ENCODE results near the gene C9orf50.

C9orf50 gene

GRCh38 chr9:129583308-129584038, 37.4 kb downstream of the C9orf50 start:
- Mint-ChIP-seq H3K27me3 (ENCODE audit: low read depth) (no peaks in the 10 kb centered on the region), H3K27ac (peak overlapping the region in 2 of 3 experiments; percentile 55 to 92), H3K4me1 (peaks cover 40% of the 10 kb centered on the region), H3K4me3 (no peak overlapping the region), H3K9me3 (no peaks in the 10 kb centered on the region), H3K36me3 (ENCODE audit: low read depth) (no peaks in the 10 kb centered on the region)
- TF ChIP-seq, protein P1, sequence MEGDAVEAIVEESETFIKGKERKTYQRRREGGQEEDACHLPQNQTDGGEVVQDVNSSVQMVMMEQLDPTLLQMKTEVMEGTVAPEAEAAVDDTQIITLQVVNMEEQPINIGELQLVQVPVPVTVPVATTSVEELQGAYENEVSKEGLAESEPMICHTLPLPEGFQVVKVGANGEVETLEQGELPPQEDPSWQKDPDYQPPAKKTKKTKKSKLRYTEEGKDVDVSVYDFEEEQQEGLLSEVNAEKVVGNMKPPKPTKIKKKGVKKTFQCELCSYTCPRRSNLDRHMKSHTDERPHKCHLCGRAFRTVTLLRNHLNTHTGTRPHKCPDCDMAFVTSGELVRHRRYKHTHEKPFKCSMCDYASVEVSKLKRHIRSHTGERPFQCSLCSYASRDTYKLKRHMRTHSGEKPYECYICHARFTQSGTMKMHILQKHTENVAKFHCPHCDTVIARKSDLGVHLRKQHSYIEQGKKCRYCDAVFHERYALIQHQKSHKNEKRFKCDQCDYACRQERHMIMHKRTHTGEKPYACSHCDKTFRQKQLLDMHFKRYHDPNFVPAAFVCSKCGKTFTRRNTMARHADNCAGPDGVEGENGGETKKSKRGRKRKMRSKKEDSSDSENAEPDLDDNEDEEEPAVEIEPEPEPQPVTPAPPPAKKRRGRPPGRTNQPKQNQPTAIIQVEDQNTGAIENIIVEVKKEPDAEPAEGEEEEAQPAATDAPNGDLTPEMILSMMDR (IDR thresholded peaks at IDR 0.05; ENCODE audit: unreplicated experiment in 3 of 3) = no peak

DNA sequence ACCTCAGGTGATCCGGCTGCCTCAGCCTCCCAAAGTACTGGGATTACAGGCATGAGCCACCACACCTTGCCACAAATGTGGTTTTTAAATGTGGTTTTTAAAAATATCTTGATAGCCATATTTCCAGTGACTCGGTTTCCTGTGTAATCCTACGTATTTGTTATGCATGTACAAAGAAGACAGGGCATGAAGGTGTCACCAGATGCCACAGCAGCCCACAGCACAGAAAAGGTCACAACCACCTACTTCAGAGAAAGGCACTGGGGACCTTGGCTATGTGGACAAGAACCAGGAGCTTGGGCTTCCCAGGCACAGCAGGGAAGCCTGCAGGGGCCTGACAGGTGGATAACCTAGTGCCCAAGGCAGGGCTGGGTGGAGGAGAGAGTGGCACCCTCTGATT, 38.0 kb downstream of the C9orf50 start:
- Mint-ChIP-seq H3K9me3 (no peaks in the 10 kb centered on the region), H3K36me3 (ENCODE audit: low read depth) (no peaks in the 10 kb centered on the region), H3K27ac (no peak overlapping the region), H3K27me3 (ENCODE audit: low read depth) (no peaks in the 10 kb centered on the region), H3K4me1 (peaks cover 40% of the 10 kb centered on the region), H3K4me3 (no peak overlapping the region)
- TF ChIP-seq, protein P1 (IDR thresholded peaks at IDR 0.05; ENCODE audit: unreplicated experiment in 3 of 3) = no peak

DNA sequence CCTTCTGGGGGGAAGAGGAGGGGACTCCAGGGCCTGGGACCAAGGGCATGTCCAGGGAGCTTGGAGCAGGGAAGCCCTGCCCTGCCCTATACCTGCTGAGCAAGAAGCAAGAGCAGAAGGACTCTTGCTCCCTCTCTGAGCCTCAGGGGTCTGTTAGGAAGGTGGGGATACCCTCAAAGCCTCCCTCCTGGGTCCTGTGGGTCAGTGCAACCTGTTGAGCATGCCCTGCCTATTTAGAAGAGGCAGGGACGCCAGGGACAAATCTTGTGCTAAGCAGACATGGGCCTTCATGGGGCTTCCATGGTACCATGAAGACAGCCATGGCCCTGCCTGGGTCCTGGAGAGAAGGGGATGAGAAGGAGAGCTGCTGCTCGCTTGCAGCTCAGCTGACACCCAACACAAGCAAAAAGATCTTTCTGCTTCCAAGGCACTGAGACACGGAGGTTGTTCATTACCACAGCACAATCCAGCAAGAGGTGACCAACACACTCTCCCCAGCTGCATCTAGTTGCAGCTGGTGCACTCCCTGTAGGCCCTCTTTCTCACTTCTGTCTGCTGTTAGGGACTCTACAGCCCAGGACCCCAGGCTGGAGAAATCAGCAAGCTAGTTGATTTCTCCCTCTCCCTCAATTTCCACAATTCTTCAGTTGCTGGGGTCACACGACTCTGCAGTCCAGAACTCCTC, 39.3 kb downstream of the C9orf50 start:
- Mint-ChIP-seq H3K27me3 (ENCODE audit: low read depth) (peaks cover 5% of the 10 kb centered on the region), H3K4me3 (no peak overlapping the region), H3K36me3 (ENCODE audit: low read depth) (no peaks in the 10 kb centered on the region), H3K27ac (peak overlapping the region; percentile 39 to 80 (median 43)), H3K4me1 (peaks cover 28% of the 10 kb centered on the region), H3K9me3 (no peaks in the 10 kb centered on the region)
- TF ChIP-seq, protein P1 (IDR thresholded peaks at IDR 0.05; ENCODE audit: unreplicated experiment in 3 of 3) = no peak

GRCh38 chr9:129580211-129580915, 40.5 kb downstream of the C9orf50 start:
- Mint-ChIP-seq H3K27me3 (ENCODE audit: low read depth) (peaks cover 5% of the 10 kb centered on the region), H3K36me3 (ENCODE audit: low read depth) (no peaks in the 10 kb centered on the region), H3K4me1 (peaks cover 33% of the 10 kb centered on the region), H3K9me3 (peaks cover 2% of the 10 kb centered on the region), H3K27ac (peak overlapping the region; percentile 30 to 58 (median 48)), H3K4me3 (no peak overlapping the region)
- TF ChIP-seq, protein P1 (IDR thresholded peaks at IDR 0.05; ENCODE audit: unreplicated experiment in 3 of 3) = no peak

DNA sequence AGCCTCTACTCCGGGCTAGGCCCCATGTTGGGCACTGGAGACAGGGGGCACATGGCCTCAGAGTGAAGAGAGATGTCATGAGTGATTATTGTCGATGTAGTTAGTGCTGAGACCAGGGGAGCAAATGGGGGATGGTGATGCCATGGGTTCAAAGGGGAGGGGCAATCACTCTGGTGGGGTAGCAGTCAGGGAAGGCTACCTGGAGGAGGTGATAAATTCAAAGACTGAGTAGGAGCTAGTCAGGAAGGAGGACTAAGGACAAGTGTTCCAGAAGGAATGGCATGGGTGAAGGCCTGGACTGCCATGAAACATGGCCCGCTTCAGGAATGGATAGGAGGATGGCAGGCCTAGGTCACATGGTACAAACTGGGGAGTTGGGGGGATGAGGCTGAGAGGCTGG, 41.6 kb downstream of the C9orf50 start:
- TF ChIP-seq, protein P1 (IDR thresholded peaks at IDR 0.05; ENCODE audit: unreplicated experiment in 3 of 3) = no peak
- Mint-ChIP-seq H3K4me1 (peaks cover 33% of the 10 kb centered on the region), H3K36me3 (ENCODE audit: low read depth) (no peaks in the 10 kb centered on the region), H3K4me3 (no peak overlapping the region), H3K27me3 (ENCODE audit: low read depth) (peaks cover 5% of the 10 kb centered on the region), H3K27ac (peak overlapping the region in 2 of 3 experiments; percentile 28 to 30), H3K9me3 (peaks cover 2% of the 10 kb centered on the region)
